HepG2 (cell line): Measurements from ENCODE around the gene LCN2.

ENCODE experiments used
- EZH2 ChIP-seq: conservative IDR thresholded peaks from 2 replicates; pipeline ENCODE4 v1.6.1; 2012; ENCODE audit warnings: mild to moderate bottlenecking, low read depth, low read length, moderate library complexity
- ZKSCAN5 ChIP-seq: sonication (generic); formaldehyde crosslinking; IDR thresholded peaks from 2 replicates; pipeline ENCODE4 v1.5.1; 2020; ENCODE audit warnings: mild to moderate bottlenecking, missing genetic modification reagents
- ZNF274 ChIP-seq: sonication (generic); formaldehyde crosslinking; IDR thresholded peaks from 2 replicates; pipeline ENCODE4 v1.5.1; 2020; ENCODE audit warnings: mild to moderate bottlenecking, missing genetic modification reagents
- TF ChIP-seq, protein P1 (sequence below), 2 experiments: IDR thresholded peaks; 2 replicates each; pipeline ENCODE4 v1.6.1; 2011 to 2012; ENCODE audit warnings: low read length in 2 of 2, borderline replicate concordance in 1 of 2, low read depth in 1 of 2, mild to moderate bottlenecking in 1 of 2, moderate library complexity in 1 of 2
- TF ChIP-seq, protein P2 (sequence below): sonication (generic); formaldehyde crosslinking; IDR thresholded peaks from 2 replicates; pipeline ENCODE4 v1.4.0; 2020; ENCODE audit warnings: mild to moderate bottlenecking, missing genetic modification reagents
- TF ChIP-seq, protein P3 (sequence below): sonication (generic); formaldehyde crosslinking; IDR thresholded peaks from 2 replicates; pipeline ENCODE4 v1.5.0; 2020; ENCODE audit warnings: mild to moderate bottlenecking, missing genetic modification reagents, moderate library complexity

DNA sequence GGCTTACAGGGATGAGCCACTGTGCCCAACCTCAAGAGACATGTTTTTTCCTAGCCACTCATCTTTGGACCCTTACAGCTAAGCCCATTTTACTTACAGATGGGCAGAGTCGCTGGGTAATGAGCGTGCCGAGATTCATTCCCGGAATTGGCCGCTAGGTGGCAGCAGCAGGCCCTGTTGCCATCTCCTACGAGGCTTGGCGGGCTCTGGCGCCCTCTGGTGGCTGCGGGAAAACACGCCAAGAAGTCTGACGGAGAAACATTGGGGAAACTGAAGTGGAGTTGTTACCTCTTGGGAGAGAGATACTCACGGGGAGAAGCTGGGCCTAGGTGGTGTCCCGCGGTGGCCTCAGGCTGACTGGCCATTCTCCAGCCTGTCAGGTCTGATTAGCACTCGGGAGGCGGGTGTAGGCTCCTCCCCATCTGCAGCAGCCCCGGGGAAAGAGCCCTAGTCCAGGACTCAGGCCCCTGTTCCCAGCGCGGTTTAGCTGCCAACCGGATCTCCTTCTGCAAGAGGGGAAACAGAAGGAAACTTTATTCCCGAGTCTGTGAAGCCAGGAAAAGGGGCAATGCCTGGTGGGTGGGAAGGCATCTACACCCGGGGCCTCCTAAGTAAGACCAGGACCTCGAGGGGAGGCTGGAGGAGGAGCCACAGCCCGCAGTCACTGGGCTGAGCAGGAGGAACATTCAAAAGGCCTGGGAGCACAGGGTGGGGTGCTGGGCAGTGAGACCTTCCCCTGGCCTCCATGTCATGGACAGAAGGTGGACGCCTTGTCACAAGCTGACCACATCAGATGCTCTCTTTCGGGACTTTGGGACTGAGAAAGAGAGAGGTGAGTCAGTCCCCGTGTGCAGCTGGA, 31.4 kb upstream of the LCN2 start:
- TF ChIP-seq, protein P1, sequence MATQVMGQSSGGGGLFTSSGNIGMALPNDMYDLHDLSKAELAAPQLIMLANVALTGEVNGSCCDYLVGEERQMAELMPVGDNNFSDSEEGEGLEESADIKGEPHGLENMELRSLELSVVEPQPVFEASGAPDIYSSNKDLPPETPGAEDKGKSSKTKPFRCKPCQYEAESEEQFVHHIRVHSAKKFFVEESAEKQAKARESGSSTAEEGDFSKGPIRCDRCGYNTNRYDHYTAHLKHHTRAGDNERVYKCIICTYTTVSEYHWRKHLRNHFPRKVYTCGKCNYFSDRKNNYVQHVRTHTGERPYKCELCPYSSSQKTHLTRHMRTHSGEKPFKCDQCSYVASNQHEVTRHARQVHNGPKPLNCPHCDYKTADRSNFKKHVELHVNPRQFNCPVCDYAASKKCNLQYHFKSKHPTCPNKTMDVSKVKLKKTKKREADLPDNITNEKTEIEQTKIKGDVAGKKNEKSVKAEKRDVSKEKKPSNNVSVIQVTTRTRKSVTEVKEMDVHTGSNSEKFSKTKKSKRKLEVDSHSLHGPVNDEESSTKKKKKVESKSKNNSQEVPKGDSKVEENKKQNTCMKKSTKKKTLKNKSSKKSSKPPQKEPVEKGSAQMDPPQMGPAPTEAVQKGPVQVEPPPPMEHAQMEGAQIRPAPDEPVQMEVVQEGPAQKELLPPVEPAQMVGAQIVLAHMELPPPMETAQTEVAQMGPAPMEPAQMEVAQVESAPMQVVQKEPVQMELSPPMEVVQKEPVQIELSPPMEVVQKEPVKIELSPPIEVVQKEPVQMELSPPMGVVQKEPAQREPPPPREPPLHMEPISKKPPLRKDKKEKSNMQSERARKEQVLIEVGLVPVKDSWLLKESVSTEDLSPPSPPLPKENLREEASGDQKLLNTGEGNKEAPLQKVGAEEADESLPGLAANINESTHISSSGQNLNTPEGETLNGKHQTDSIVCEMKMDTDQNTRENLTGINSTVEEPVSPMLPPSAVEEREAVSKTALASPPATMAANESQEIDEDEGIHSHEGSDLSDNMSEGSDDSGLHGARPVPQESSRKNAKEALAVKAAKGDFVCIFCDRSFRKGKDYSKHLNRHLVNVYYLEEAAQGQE (IDR thresholded peaks at IDR 0.05; ENCODE audit: borderline replicate concordance in 1 of 2, low read depth in 1 of 2, low read length in 2 of 2): no peak
- 0 out of 2 replicates have a peak, but pooled peaks have one; percentile 20 for TF ChIP-seq ZNF274
- TF ChIP-seq EZH2: no peak
- TF ChIP-seq, protein P2, sequence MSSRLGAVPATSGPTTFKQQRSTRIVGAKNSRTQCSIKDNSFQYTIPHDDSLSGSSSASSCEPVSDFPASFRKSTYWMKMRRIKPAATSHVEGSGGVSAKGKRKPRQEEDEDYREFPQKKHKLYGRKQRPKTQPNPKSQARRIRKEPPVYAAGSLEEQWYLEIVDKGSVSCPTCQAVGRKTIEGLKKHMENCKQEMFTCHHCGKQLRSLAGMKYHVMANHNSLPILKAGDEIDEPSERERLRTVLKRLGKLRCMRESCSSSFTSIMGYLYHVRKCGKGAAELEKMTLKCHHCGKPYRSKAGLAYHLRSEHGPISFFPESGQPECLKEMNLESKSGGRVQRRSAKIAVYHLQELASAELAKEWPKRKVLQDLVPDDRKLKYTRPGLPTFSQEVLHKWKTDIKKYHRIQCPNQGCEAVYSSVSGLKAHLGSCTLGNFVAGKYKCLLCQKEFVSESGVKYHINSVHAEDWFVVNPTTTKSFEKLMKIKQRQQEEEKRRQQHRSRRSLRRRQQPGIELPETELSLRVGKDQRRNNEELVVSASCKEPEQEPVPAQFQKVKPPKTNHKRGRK (CRISPR knock-in tag): no peak
- TF ChIP-seq, protein P3, sequence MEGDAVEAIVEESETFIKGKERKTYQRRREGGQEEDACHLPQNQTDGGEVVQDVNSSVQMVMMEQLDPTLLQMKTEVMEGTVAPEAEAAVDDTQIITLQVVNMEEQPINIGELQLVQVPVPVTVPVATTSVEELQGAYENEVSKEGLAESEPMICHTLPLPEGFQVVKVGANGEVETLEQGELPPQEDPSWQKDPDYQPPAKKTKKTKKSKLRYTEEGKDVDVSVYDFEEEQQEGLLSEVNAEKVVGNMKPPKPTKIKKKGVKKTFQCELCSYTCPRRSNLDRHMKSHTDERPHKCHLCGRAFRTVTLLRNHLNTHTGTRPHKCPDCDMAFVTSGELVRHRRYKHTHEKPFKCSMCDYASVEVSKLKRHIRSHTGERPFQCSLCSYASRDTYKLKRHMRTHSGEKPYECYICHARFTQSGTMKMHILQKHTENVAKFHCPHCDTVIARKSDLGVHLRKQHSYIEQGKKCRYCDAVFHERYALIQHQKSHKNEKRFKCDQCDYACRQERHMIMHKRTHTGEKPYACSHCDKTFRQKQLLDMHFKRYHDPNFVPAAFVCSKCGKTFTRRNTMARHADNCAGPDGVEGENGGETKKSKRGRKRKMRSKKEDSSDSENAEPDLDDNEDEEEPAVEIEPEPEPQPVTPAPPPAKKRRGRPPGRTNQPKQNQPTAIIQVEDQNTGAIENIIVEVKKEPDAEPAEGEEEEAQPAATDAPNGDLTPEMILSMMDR (CRISPR knock-in tag): peak; percentile 100
- TF ChIP-seq ZKSCAN5 (CRISPR knock-in tag): no peak
